B cell (primary cell): ENCODE data around the gene KCND2. TPM values are rescaled to one million over a fixed set of nuclear protein-coding genes. Genes with fewer than 3 reads are reported as not detected.

Experiments used
- ATAC-seq: fragments of 200-7000 bp; cut with Tn5 transposase; one replicate; pipeline ENCODE4 v1.10.0; 2021; ENCODE audit warnings: low read depth, mild to moderate bottlenecking, moderate number of reproducible peaks, moderate library complexity
- CTCF ChIA-PET: fragments of 350-600 bp; sonication (Branson Sonifier 250); formaldehyde crosslinking; loops from one replicate; lab custom pipeline; 2021; ENCODE audit warnings: antibody characterized with exemption, inconsistent platforms; lab: Charles Lee
- POLR2A ChIA-PET: fragments of 350-600 bp; sonication (Branson Sonifier 250); formaldehyde crosslinking; loops from one replicate; lab custom pipeline; 2021; ENCODE audit warnings: antibody characterized with exemption; lab: Charles Lee
- DNase-seq: peaks from one replicate; pipeline ENCODE4 v3.0.0; 2013
- H2AFZ ChIP-seq: 2 replicates; pipeline ENCODE4 v1.6.1; 2012; ENCODE audit warnings: mild to moderate bottlenecking, low read depth, low read length; ENCODE audit not compliant: insufficient read depth, poor library complexity, severe bottlenecking
- H3K27ac ChIP-seq, 2 donors: 1 replicate in 1 of 2; 2 replicates in 1 of 2; pipeline ENCODE4 v1.5.1; 2012 to 2013; ENCODE audit warnings: low read length in 2 of 2, mild to moderate bottlenecking in 2 of 2, moderate library complexity in 1 of 2
- H3K27me3 ChIP-seq, 4 experiments: fragments of 200-600 bp in 1 of 4; sonication (generic) in 1 of 4; replicated peaks in 1 of 4; 1 replicate in 2 of 4; 2 replicates in 2 of 4; pipeline versions ENCODE4 v1.6.1 to v1.7.0; 2013 to 2016; ENCODE audit warnings: low read length in 3 of 4, mild to moderate bottlenecking in 2 of 4, mixed read lengths in 1 of 4, moderate library complexity in 1 of 4; ENCODE audit not compliant: insufficient read depth in 4 of 4, control insufficient read depth in 3 of 4; ENCODE audit errors: control extremely low read depth in 1 of 4
- H3K36me3 ChIP-seq, 2 experiments: replicated peaks in 1 of 2; 1 replicate in 1 of 2; 2 replicates in 1 of 2; pipeline versions ENCODE4 v1.6.1 to v1.7.1; 2013; ENCODE audit warnings: low read length in 1 of 2; ENCODE audit not compliant: insufficient read depth in 2 of 2, control insufficient read depth in 1 of 2; ENCODE audit errors: control extremely low read depth in 1 of 2, extremely low read depth in 1 of 2
- H3K4me1 ChIP-seq, 2 donors: fragments of 200-600 bp in 1 of 2; sonication (generic) in 1 of 2; 1 replicate in 1 of 2; 2 replicates in 1 of 2; pipeline versions ENCODE4 v1.5.1 to v1.6.1; 2013 to 2017; ENCODE audit warnings: low read length in 2 of 2; ENCODE audit not compliant: control insufficient read depth in 2 of 2, insufficient read depth in 2 of 2
- H3K4me2 ChIP-seq: replicated peaks from 2 replicates; pipeline ENCODE3; 2012; ENCODE audit warnings: mild to moderate bottlenecking, low read depth, low read length; ENCODE audit not compliant: poor library complexity, severe bottlenecking
- H3K4me3 ChIP-seq, 5 experiments: fragments of 200-600 bp in 1 of 5; sonication (generic) in 1 of 5; 1 replicate in 3 of 5; 2 replicates in 2 of 5; pipeline versions ENCODE4 v1.5.1 to v1.7.0; 2011 to 2016; ENCODE audit warnings: low read length in 4 of 5, mild to moderate bottlenecking in 4 of 5, low read depth in 2 of 5, control low read depth in 1 of 5, moderate library complexity in 1 of 5; ENCODE audit not compliant: insufficient read depth in 1 of 5; ENCODE audit errors: control extremely low read depth in 1 of 5, extremely low read depth in 1 of 5
- H3K79me2 ChIP-seq: fragments of 200-600 bp; sonication (generic); one replicate; pipeline ENCODE4 v1.6.0; 2016; ENCODE audit warnings: low read length; ENCODE audit not compliant: control insufficient read depth, insufficient read depth
- H3K9ac ChIP-seq: fragments of 200-600 bp; sonication (generic); 2 replicates; pipeline ENCODE4 v1.6.1; 2017; ENCODE audit warnings: mild to moderate bottlenecking, low read length, moderate library complexity
- H3K9me3 ChIP-seq, 3 donors: one replicate each; pipeline versions ENCODE4 v1.6.1 to v1.7.1; 2013; ENCODE audit warnings: low read length in 2 of 3; ENCODE audit not compliant: control insufficient read depth in 2 of 3, insufficient read depth in 1 of 3; ENCODE audit errors: control extremely low read depth in 1 of 3
- H4K20me1 ChIP-seq: 2 replicates; pipeline ENCODE4 v1.6.0; 2012; ENCODE audit warnings: mild to moderate bottlenecking, low read length; ENCODE audit not compliant: insufficient read depth, control insufficient read depth, poor library complexity, severe bottlenecking
- H3K27ac Mint-ChIP-seq: one replicate; pipeline ENCODE4 v1.8.0; 2021; ENCODE audit warnings: mixed read lengths
- H3K27me3 Mint-ChIP-seq: one replicate; pipeline ENCODE4 v1.8.0; 2021; ENCODE audit warnings: mixed read lengths
- H3K4me1 Mint-ChIP-seq: one replicate; pipeline ENCODE4 v1.8.0; 2021; ENCODE audit warnings: mixed read lengths
- H3K4me3 Mint-ChIP-seq: one replicate; pipeline ENCODE4 v1.8.0; 2021; ENCODE audit warnings: mixed read lengths
- H3K9me3 Mint-ChIP-seq: one replicate; pipeline ENCODE4 v1.8.0; 2022; ENCODE audit warnings: mixed read lengths; ENCODE audit not compliant: insufficient read depth
- EZH2 ChIP-seq: IDR thresholded peaks from 2 replicates; pipeline ENCODE4 v1.6.1; 2012; ENCODE audit warnings: borderline replicate concordance, low read depth, mild to moderate bottlenecking, moderate library complexity, low read length; ENCODE audit not compliant: insufficient read depth, poor library complexity, severe bottlenecking
- WGBS: methylation state at CpG from one replicate; pipeline ENCODE4 v1.1.5; 2013; ENCODE audit warnings: missing lambda C conversion rate; ENCODE audit not compliant: insufficient coverage; 5-methylcytosine and 5-hydroxymethylcytosine counted together
- intact Hi-C: fragments of 100-400 bp; cut with micrococcal nuclease; formaldehyde crosslinking; loops from one replicate; pipeline ENCODE4 v1.10.0; 2022
- polyA plus RNA-seq: library from polyadenylated mRNA; depleted of rRNA; stranded (reverse); fragments of >200 nt; gene quantifications from 2 replicates; pipeline ENCODE4 v1.2.3, GENCODE V29; 2012
- total RNA-seq, 2 donors: library from RNA; stranded (reverse); fragments of 120-200 nt in 1 of 2; gene quantifications; 1 replicate in 1 of 2; 2 replicates in 1 of 2; pipeline versions ENCODE4 v1.2.3 to v1.2.4, GENCODE V29; 2013 to 2022
- TF ChIP-seq, protein P1 (sequence below): fragments of 200-600 bp; IDR thresholded peaks from one replicate; pipeline ENCODE4 v1.8.0; 2022; ENCODE audit warnings: antibody characterized with exemption, mild to moderate bottlenecking

The KCND2 gene
- total and polyA plus RNA-seq, 2 donors (not counting 1 experiment from before 2014, with no cell fraction given) = not detected

DNA sequence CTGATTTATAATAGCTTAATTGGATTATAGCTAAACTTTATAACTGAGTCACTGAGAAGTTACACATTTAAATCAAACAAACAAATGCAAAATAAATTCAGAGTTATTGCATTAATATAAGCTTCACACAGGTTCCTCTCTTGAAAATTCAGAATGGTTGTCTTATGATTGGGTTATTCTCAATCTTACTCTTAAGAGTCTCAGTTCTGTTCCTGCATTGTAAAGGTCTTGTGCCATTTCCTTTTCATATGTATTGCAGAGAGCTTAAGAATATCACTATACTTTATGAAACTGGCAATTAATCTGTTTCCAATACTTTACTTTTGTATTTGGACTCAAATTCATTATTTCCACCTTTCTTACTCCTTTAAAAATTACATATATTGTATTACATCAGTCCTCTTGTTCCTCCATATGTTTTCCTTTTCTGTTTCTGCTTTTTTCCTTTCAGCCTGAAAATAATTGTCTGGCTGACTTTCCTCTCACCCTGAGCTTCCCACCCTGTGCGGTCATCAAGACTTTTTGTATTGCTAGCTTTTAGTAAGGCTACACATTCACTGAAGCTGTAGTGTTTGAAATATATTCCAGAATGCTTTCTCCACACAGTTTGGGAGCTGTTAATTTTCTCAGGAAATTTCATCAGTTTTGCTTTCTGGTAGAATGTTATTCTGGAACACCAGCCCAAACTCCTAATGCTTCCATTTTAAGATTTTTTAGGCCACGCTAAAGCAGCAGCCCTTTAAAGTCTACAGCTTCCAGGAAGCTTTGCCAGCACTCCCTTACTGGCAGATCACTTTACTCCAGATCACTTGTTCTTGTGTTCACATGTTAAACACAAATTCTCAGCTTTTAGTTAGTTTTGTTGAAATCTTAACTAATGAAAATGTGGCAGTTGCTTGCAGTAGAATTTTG, 139.4 kb downstream of the KCND2 start:
- ChIA-PET CTCF (no interaction called here), POLR2A (no interaction called here)

DNA sequence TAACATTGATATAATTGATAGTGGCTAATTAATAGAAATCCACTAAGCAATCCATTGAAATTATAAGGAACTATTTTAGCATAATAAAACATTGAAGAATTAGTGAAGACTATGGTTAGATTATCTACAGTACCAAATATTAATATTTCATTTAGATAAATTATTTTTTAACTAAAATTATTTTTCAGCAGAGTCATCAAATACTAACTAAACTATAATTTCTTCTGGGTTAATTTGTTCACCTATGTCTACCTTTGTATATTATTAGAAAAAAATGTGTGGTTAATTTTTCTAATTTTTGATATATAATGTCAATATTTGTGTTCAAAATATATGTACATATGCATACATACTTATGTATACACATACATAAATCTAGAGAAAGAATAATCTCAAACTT, 140.2 kb downstream of the KCND2 start:
- no peak for DNase-seq
- ChIA-PET POLR2A (no interaction called here), CTCF (no interaction called here)
- H4K20me1 ChIP-seq = no peaks in the 10 kb centered on the region
- H3K4me1 ChIP-seq = no peaks in the 10 kb centered on the region
- no peak overlapping the region for H3K27ac Mint-ChIP-seq
- H3K4me2 ChIP-seq = no peak overlapping the region
- TF ChIP-seq, protein P1, sequence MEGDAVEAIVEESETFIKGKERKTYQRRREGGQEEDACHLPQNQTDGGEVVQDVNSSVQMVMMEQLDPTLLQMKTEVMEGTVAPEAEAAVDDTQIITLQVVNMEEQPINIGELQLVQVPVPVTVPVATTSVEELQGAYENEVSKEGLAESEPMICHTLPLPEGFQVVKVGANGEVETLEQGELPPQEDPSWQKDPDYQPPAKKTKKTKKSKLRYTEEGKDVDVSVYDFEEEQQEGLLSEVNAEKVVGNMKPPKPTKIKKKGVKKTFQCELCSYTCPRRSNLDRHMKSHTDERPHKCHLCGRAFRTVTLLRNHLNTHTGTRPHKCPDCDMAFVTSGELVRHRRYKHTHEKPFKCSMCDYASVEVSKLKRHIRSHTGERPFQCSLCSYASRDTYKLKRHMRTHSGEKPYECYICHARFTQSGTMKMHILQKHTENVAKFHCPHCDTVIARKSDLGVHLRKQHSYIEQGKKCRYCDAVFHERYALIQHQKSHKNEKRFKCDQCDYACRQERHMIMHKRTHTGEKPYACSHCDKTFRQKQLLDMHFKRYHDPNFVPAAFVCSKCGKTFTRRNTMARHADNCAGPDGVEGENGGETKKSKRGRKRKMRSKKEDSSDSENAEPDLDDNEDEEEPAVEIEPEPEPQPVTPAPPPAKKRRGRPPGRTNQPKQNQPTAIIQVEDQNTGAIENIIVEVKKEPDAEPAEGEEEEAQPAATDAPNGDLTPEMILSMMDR = no peak
- TF ChIP-seq EZH2 = no peak
- no peaks in the 10 kb centered on the region for H3K79me2 ChIP-seq
- ATAC-seq = no peak
- no peaks in the 10 kb centered on the region for H3K27me3 ChIP-seq
- H3K36me3 ChIP-seq = no peaks in the 10 kb centered on the region
- H3K9me3 ChIP-seq = no peaks in the 10 kb centered on the region
- no peak overlapping the region for H3K9ac ChIP-seq
- no peaks in the 10 kb centered on the region for H3K9me3 Mint-ChIP-seq
- no peaks in the 10 kb centered on the region for H3K4me1 Mint-ChIP-seq
- no peak overlapping the region for H2AFZ ChIP-seq
- H3K4me3 ChIP-seq = no peak overlapping the region
- intact Hi-C loops = no loop called here
- H3K27me3 Mint-ChIP-seq = no peaks in the 10 kb centered on the region
- no peak overlapping the region for H3K27ac ChIP-seq
- H3K4me3 Mint-ChIP-seq = no peak overlapping the region

More for the DNA sequence above, 139.4 kb downstream of the KCND2 start:
- H4K20me1 ChIP-seq = no peaks in the 10 kb centered on the region
- TF ChIP-seq, protein P1 = no peak
- TF ChIP-seq EZH2 = no peak
- WGBS = 86% methylated on average over 1 of the region's 2 CpGs
- H2AFZ ChIP-seq = no peak overlapping the region
- H3K27me3 Mint-ChIP-seq = no peaks in the 10 kb centered on the region
- H3K4me3 ChIP-seq = no peak overlapping the region
- no peak overlapping the region for H3K27ac Mint-ChIP-seq
- ATAC-seq = no peak
- no peak overlapping the region for H3K4me3 Mint-ChIP-seq
- intact Hi-C loops = no loop called here
- H3K36me3 ChIP-seq = no peaks in the 10 kb centered on the region
- no peak for DNase-seq
- no peaks in the 10 kb centered on the region for H3K4me1 ChIP-seq
- H3K27ac ChIP-seq = no peak overlapping the region
- no peaks in the 10 kb centered on the region for H3K4me1 Mint-ChIP-seq
- H3K79me2 ChIP-seq = no peaks in the 10 kb centered on the region
- no peaks in the 10 kb centered on the region for H3K9me3 ChIP-seq
- no peak overlapping the region for H3K4me2 ChIP-seq
- H3K27me3 ChIP-seq = no peaks in the 10 kb centered on the region
- H3K9me3 Mint-ChIP-seq = no peaks in the 10 kb centered on the region
- no peak overlapping the region for H3K9ac ChIP-seq
